Osteoblast (primary cell): ENCODE measurements around the gene LUZP1. TPM values are rescaled to one million over a fixed set of nuclear protein-coding genes. Genes with fewer than 3 reads are reported as not detected.

Experiments
- DNase-seq: peaks from one replicate; pipeline ENCODE4 v3.0.0; 2011; ENCODE audit warnings: low spot score, mixed read lengths; ENCODE audit not compliant: insufficient read length; ENCODE audit errors: missing footprints
- H2AFZ ChIP-seq: 2 replicates; pipeline ENCODE4 v1.6.0; 2011; ENCODE audit warnings: mild to moderate bottlenecking, low read length
- H3K27ac ChIP-seq: 2 replicates; pipeline ENCODE4 v1.5.1; 2011; ENCODE audit warnings: mild to moderate bottlenecking, low read depth, low read length, moderate library complexity
- H3K27me3 ChIP-seq: 2 replicates; pipeline ENCODE4 v1.6.0; 2012; ENCODE audit warnings: mild to moderate bottlenecking, control low read depth, inconsistent platforms, low read length, moderate library complexity; ENCODE audit not compliant: insufficient read depth
- H3K36me3 ChIP-seq: 2 replicates; pipeline ENCODE4 v1.5.1; 2011; ENCODE audit warnings: mild to moderate bottlenecking, low read length, control low read depth, moderate library complexity; ENCODE audit not compliant: insufficient read depth
- H3K4me1 ChIP-seq: 2 replicates; pipeline ENCODE4 v1.5.1; 2011; ENCODE audit warnings: mild to moderate bottlenecking, low read length, control low read depth, moderate library complexity; ENCODE audit not compliant: insufficient read depth
- H3K4me2 ChIP-seq: 2 replicates; pipeline ENCODE4 v1.6.0; 2011; ENCODE audit warnings: mild to moderate bottlenecking, low read length; ENCODE audit not compliant: insufficient read depth
- H3K4me3 ChIP-seq: fragments of 200-600 bp; sonication (generic); 3 replicates; pipeline ENCODE4 v1.5.1; 2012; ENCODE audit warnings: mild to moderate bottlenecking, low read length, inconsistent platforms; ENCODE audit not compliant: insufficient read depth
- H3K79me2 ChIP-seq: 2 replicates; pipeline ENCODE4 v1.6.0; 2012; ENCODE audit warnings: mild to moderate bottlenecking, low read length, control low read depth, inconsistent platforms; ENCODE audit not compliant: insufficient read depth
- H3K9me3 ChIP-seq: 2 replicates; pipeline ENCODE4 v1.5.1; 2011; ENCODE audit warnings: low read depth, low read length, control low read depth
- H4K20me1 ChIP-seq: 2 replicates; pipeline ENCODE4 v1.6.0; 2012; ENCODE audit warnings: mild to moderate bottlenecking, low read length, control low read depth; ENCODE audit not compliant: insufficient read depth
- CTCF ChIP-seq: IDR thresholded peaks from 2 replicates; pipeline ENCODE4 v1.5.1; 2011; ENCODE audit warnings: mild to moderate bottlenecking, low read depth, low read length, moderate library complexity; ENCODE audit errors: extremely low read depth
- total RNA-seq: library from RNA; depleted of rRNA; stranded (reverse); fragments of >200 nt; gene quantifications from 2 replicates; pipeline ENCODE4 v1.2.3, GENCODE V29; 2012

LUZP1 gene
- total RNA-seq, 1 donor: 30.0 TPM

DNA sequence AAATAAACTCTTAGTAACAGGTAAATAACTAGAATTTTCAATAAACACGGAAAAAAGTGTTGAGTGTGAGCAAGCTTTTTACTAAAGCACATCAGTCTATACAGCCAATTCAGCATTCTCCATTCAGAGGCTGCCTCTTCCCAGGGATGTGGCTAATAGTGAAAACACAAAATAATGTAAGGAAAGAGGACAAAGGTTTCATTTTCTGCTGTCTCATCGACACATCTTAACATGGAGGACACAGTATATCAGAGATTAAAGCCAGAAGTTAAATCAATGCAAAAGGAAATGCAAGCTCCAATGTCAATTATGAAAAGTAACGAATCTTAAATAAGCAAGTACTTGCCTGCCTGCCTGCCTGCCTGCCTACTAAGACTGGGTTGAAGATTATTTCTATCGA lies 43.2 kb downstream of the LUZP1 start:
- H3K4me2 ChIP-seq: no peak overlapping the region
- peaks cover 95% of the 10 kb centered on the region for H3K79me2 ChIP-seq
- no peak overlapping the region for H2AFZ ChIP-seq
- DNase-seq: no peak
- no peak for TF ChIP-seq CTCF
- H3K4me3 ChIP-seq: no peak overlapping the region
- no peaks in the 10 kb centered on the region for H3K36me3 ChIP-seq
- H3K4me1 ChIP-seq: peaks cover 36% of the 10 kb centered on the region
- peaks cover 39% of the 10 kb centered on the region for H4K20me1 ChIP-seq
- H3K9me3 ChIP-seq: no peaks in the 10 kb centered on the region
- H3K27me3 ChIP-seq: no peaks in the 10 kb centered on the region
- no peak overlapping the region for H3K27ac ChIP-seq

DNA sequence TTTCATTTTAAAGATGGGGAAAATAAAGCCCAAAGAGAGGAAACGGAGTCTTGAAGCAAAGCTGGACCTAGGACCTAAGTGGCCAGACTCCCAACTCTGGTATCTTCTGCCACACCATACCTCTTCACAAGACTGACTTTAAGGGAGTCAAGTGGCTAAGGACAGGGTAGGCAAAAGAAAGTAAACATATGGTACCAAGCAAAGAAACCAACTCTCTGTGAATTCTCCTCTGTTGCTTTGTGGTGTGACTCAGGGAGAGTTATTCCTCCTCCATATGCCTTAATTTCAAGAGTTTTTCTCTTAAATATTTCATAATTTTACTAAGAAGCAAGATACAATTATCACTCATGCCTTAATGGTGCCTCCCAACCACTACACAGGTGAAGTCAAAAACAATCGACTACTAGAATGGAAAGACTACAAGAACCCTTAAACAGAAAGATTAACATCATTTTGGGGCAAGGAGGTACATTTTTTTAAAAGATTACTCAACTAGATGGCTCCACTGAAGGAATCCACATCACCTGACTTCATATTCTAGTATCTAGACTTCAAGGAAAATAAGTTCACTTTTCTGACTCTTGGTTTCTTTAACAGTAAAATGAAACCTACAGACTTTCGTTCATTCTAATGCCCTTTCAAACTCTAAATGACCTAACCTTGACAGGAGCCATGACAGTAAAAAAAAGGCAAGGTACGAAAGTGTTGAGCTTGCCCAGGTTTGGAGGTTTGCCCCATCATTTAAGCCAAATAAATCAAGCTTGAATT lies 44.2 kb downstream of the LUZP1 start:
- Histone ChIP-seq H3K4me3 (no peak overlapping the region), H4K20me1 (peaks cover 39% of the 10 kb centered on the region), H3K27ac (no peak overlapping the region), H3K4me2 (no peak overlapping the region), H3K36me3 (no peaks in the 10 kb centered on the region), H3K79me2 (peaks cover 96% of the 10 kb centered on the region), H2AFZ (no peak overlapping the region), H3K4me1 (peaks cover 34% of the 10 kb centered on the region), H3K9me3 (no peaks in the 10 kb centered on the region), H3K27me3 (no peaks in the 10 kb centered on the region)
- no peak for DNase-seq
- TF ChIP-seq CTCF: no peak

DNA sequence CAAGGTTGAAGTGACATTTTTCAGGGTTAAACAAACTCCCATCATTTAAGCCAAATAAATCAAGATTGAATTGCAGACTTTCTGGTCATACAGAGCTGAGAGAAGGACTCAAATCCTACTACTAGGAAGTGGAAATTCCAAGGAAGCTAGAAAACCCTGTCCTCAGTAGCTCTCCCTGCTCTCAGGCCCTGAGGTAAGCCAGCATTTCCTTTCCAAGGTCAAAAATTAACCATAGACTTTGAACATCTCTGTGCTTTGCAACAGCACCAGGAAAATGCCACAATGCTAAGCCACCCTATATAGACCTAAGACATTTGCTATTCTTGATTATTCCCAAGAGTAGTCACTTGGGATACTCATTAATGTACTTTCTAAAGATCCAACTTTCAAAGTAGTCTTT lies 45.1 kb downstream of the LUZP1 start:
- no peaks in the 10 kb centered on the region for H3K36me3 ChIP-seq
- no peak for TF ChIP-seq CTCF
- no peak for DNase-seq
- no peaks in the 10 kb centered on the region for H3K9me3 ChIP-seq
- H2AFZ ChIP-seq: no peak overlapping the region
- peaks cover 96% of the 10 kb centered on the region for H3K79me2 ChIP-seq
- peaks cover 42% of the 10 kb centered on the region for H4K20me1 ChIP-seq
- H3K27me3 ChIP-seq: no peaks in the 10 kb centered on the region
- H3K27ac ChIP-seq: no peak overlapping the region
- H3K4me3 ChIP-seq: no peak overlapping the region
- H3K4me1 ChIP-seq: peaks cover 40% of the 10 kb centered on the region
- no peak overlapping the region for H3K4me2 ChIP-seq

- TF ChIP-seq CTCF: no peak
- H3K4me3 ChIP-seq: peak overlapping the region; percentile 3
- no peaks in the 10 kb centered on the region for H3K27me3 ChIP-seq
- H3K27ac ChIP-seq: no peak overlapping the region
- no peak for DNase-seq
- H3K9me3 ChIP-seq: no peaks in the 10 kb centered on the region
- no peaks in the 10 kb centered on the region for H3K36me3 ChIP-seq
- H3K79me2 ChIP-seq: peaks cover 96% of the 10 kb centered on the region
- H3K4me1 ChIP-seq: peaks cover 40% of the 10 kb centered on the region
- H4K20me1 ChIP-seq: peaks cover 42% of the 10 kb centered on the region
- peak overlapping the region; percentile 47 for H3K4me2 ChIP-seq
- H2AFZ ChIP-seq: no peak overlapping the region
Observed at GRCh38 chr1:23122796-23123195, 45.9 kb downstream of the LUZP1 start.
